Vagina (tissue), 2 donors: ENCODE results near the gene LHCGR.

Source experiments
- POLR2A ChIP-seq, 2 donors: fragments of 450-650 bp; IDR thresholded peaks; one replicate each; pipeline ENCODE4 v1.6.1; 2017; ENCODE audit warnings: antibody characterized with exemption in 2 of 2, mild to moderate bottlenecking in 2 of 2, moderate library complexity in 2 of 2
- TF ChIP-seq, protein P1 (sequence below), 3 experiments: fragments of 450-650 bp in 2 of 3; fragments of 200-600 bp in 1 of 3; sonication (generic) in 1 of 3; IDR thresholded peaks; one replicate each; pipeline ENCODE4 v1.5.1; 2017 to 2019; ENCODE audit warnings: antibody characterized with exemption in 3 of 3, mild to moderate bottlenecking in 2 of 3, moderate library complexity in 2 of 3

DNA sequence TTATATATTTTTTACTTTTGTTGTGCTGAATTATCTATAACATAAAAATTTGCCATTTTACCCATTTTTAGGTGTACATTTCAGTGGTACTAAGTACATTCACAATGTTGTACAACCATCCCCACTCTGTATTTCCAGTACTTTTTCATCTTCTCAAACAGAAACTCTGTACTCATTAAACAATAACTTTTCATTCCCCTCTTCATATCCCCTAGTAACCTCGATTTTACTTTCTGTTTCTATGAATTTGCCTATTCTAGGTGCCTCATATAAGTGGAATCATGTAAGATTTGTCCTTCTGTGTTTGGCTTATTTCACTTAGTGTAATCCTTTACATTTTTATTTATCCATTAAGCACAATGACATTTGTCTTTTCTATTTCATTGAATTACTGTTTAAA, 86.5 kb downstream of the LHCGR start:
- TF ChIP-seq, protein P1, sequence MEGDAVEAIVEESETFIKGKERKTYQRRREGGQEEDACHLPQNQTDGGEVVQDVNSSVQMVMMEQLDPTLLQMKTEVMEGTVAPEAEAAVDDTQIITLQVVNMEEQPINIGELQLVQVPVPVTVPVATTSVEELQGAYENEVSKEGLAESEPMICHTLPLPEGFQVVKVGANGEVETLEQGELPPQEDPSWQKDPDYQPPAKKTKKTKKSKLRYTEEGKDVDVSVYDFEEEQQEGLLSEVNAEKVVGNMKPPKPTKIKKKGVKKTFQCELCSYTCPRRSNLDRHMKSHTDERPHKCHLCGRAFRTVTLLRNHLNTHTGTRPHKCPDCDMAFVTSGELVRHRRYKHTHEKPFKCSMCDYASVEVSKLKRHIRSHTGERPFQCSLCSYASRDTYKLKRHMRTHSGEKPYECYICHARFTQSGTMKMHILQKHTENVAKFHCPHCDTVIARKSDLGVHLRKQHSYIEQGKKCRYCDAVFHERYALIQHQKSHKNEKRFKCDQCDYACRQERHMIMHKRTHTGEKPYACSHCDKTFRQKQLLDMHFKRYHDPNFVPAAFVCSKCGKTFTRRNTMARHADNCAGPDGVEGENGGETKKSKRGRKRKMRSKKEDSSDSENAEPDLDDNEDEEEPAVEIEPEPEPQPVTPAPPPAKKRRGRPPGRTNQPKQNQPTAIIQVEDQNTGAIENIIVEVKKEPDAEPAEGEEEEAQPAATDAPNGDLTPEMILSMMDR (IDR thresholded peaks at IDR 0.05): no peak
- TF ChIP-seq POLR2A (IDR thresholded peaks at IDR 0.05): no peak
